HuH-7.5 (cell line): ENCODE results near the gene MRGPRF.
"Not testable (repeated sequence)": the region's sequence is repeated elsewhere in the genome, so short reads cannot be mapped to it uniquely, and the experiment has no call there.

Source experiments
- DNase-seq: peaks from one replicate; pipeline ENCODE4 v3.0.0; 2011; ENCODE audit warnings: low spot score

Gene MRGPRF

DNA sequence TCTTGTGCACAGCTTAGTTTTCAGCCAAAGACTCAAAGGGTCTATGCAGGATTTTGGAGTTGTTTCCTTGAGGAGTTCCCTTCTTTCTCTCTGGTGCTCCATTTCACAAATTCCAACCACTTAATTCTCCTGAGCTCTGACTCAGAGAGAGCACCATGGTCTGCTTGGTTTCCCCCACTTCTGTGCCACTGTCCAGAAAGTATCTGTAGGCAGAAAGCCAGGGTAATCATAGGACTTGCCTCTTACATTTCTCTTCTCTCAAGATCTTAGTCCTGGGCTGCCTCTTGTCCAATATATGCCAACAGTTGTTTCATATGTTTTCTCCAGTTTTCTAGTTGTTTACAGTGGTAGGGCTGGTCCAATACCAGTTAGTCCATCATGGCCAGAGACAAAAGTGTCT, 25.8 kb downstream of the MRGPRF start:
- no peak for DNase-seq

DNA sequence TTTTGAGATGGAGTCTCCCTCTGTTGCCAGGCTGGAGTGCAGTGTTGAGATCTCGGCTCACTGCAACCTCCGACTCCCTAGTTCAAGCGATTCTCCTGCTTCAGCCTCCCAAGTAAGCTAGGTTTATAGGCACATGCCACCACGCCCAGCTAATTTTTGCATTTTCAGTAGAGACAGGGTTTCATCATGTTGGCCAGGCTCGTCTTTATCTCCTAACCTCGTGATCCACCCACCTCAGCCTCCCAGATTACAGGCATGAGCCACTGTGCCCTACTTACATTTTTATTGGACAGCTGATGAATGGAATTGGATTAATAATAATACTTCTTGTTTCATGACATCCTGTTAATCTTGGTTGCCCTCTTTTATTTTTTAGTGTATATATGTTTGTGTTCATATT, 29.2 kb downstream of the MRGPRF start:
- no peak for DNase-seq

DNA sequence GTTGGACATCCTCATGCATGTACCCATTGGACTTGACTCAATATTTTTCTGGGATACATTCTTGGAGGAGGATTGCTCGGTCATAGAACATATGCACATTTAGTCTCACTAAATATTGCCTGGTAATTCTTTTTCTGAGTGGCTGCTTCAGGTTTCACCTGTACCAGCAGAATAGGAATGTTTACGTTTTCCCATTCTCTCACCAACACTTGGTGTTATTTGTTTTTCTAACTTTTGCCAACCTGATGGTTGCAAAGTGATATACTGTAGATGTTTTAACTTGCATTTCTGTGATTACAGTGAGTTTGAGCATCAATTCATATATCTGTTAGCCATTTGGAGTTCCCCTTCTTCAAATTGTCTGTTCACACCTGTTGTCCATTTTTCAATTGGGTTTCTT, 30.9 kb downstream of the MRGPRF start:
- no peak for DNase-seq

DNA sequence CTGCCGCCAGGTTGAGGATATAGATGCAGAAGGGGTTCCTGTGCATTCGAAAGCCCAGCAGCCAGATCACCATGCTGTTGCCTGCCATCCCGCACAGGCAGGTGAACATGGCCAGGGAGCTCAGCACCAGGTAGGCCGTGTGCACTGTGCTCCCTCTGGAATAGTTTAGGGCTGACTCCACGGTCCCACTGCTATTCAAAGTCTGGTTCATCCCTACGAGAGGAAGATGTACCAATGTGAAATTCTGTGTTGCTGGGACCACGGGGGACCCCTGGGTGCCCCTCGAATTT, 32.3 kb downstream of the MRGPRF start, which contains the start of gene MRGPRD:
Gene MRGPRD, minus strand, starts transcription at position 211 of the 290 bp plus-strand sequence. Its CDS starts 0 bp downstream, at position 211.
- no peak for DNase-seq

DNA sequence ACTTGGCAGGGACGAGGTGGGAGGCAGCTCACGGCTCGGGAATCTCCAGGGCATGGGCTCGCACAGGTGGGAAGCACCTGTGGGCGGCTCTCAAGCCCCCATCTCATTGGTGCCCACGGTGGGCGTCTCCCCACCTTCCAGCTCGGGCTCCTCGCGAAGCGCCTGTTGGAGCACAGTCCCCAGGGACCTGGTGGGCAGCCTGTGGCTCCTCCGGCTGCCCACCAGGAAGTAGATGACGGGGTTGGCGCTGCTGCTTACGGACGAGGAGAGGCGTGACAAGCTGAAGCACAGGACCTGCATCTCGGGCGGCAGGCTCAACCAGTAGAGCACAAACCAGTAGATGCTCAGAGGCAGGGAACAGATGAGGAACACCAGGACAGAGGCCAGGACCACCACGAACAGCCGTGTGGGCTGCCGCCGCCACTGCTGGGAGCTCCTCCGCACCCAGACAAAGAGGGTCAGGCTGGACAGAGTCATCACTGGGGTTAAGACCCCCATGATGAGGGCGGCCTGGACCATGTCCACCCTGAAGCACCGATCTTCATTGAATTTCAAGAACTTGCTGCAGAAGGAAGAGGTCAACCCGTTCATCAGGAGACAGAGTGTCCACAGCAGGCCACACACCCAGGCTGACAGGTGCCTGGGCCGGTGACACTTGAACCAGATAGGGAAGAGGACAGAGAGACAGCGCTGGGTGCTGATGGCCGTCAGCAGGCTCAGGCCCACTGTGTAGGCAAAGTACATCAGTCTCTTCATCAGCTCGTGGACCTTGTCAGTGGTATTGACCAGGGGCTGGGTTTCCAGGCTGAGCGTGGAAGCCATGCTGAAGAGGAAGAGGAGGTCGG, 32.9 kb downstream of the MRGPRF start:
- DNase-seq: no peak

DNA sequence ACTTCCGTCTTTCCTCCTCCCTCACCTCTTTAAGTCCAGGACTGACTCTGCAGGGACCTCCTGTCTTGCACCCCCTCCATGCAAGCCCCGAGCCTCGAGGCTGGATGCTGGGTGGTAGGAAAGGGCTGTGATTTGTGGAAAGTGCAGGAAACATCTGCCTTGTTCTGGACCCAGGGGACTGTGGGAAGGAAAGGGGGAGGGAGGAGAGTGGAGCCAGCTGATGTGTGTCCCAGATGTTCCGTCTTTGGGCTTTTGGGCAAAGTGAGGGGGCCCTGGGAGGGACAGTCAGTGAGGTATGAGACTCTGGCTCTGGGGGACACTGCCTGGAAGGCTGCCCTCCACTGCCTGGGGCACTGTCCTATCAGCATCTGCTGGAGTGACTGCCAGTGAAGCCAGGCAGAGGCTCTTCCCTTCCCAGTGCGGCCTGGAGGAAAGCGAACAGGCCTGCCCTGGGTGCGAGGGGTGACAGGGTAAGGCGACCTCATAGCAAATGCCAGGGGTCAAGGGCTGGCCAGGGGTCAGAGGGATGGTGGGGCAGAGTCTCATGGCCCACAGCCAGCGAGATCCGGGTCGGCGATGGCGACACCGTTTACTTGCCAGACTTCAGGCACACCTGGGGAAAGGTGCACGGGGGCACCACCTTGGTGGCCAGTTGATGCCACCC, 34.0 kb downstream of the MRGPRF start:
- DNase-seq: no peak

DNA sequence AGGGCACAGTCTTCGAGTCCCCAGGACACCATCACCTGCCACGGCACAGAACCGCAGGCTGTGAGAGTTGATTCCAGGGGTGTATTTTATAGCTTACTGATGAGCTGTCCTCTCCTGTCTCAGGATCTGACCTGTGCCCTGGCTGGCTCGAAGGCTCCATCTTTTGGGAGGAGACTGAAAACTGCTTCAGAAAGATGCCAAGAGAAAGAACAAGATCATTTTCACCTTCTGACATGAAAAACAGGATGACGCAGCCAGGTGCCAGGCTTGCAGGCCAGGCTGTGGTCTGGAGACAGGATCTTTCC, 34.5 kb downstream of the MRGPRF start:
- no peak for DNase-seq

DNA sequence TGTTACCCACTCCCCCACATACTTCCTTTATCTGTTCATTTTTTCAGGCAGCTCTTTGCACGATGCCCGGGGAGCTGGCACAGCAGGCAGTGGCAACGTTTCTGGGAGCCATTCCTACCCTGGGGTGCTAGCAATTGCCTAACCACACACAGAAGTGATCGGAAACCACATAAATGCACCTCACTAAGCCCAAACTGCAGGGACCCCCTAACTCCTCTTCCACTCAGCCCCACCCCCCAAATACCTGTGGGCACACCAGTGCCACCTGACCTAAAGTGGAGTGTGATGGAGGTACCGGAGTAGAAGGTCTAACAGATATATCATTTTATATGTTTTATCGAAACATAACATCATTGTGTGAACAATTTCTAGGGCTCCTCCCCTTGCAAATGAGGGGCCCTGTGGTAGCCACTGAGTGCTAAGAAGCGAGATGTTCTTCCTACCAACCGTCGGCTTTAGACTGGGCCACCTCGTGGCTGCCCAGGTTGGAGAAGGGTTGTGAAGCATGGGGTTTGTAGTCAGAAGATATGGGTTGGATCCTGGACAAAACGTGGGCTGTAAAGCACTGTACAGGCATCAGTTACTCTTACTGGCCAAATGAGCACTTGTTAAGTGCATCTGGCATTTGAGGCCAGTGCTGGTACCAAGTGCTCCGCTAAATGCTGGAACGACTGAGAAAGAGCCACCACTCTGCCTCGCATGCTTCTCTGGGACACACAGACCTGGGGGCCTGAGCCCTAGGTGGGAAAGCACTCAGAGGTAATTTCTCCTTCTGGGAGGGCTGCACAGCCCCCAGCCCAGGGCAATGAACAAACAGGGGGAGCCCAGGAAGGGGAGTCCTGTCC, 35.0 kb downstream of the MRGPRF start:
- no peak for DNase-seq

DNA sequence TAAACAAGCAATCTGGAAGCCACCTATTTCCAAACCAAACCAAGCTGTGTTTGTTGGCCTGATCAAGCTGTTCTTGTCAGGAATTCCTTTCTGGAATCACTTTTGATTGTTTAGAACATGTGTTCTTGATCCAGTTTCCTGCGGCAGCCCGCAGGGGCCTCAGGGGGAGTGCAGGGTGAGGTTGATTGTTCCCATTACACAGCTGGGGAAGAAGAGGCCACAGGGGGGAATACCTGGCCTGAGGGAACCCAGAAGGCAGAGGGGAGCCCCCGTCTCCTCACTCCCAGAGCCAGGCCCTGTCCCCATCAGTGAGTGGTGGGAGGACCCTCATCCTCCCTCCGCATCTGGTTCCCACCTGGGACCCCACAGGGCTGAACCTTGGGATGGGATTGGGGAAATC, 36.5 kb downstream of the MRGPRF start:
- DNase-seq: no peak

DNA sequence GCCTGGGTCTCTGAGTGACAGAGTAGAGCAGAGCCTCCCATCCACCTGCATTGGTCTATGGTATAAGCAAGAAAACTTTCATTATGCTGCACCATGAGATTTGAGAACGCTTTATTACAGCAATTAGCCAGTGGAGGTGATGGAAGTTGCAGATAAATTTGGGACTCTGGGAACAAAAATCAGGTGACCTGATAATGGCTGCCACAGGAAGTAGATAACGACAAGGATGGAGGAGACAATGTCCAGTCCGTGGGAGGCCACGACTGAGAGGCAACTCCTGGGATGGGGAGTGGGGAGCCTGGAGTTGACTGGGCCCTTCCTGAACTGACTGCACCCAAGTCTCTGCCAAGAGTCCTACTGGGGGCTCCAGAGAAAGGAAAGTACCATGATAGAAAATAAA, 37.0 kb downstream of the MRGPRF start:
- no peak for DNase-seq

DNA sequence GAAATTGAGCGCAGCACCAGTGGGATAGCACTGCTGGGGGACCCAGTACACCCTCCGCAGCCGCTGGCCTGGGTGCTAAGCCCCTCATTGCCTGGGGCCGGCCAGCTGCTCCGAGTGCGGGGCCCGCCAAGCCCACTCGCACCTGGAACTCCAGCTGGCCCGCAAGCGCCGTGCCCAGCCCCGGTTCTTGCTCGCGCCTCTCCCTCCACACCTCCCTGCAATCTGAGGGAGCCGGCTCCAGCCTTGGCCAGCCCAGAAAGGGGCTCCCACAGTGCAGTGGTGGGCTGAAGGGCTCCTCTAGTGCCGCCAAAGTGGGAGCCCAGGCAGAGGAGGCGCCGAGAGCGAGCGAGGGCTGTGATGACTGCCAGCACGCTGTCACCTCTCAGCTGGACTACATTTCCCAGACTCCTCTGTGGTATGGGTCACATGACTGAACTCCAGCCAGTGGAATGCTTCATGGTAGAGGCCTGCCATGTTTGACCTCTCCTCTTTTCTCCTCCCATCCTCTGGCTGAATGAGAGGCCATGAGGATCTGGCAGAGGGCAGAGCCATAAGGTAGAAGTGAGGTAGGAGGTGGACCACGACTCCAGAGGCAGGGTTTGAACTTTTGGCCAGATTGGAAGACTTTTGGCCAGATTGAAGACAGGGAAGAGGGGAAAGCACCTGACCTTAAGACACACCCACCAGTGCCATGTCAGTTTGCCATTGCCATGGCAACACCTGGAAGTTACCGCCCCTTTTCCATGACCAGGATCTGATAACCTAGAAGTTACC, 38.4 kb downstream of the MRGPRF start:
- no peak for DNase-seq

DNA sequence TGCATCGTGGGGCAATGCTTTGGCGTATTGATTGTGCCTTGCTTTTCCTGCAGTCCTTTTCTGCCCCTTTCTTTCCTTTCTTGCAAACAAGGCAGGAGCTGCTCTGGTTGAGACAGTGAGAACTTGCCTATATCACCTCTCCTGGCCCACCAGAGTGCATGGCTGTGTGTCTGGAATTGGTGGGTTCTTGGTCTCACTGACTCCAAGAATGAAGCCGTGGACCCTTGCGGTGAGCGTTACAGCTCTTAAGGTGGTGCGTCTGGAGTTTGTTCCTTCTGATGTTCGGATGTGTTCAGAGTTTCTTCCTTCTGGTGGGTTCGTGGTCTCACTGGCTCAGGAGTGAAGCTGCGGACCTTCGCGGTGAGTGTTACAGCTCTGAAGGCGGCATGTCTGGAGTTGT, 39.3 kb downstream of the MRGPRF start:
- not testable (repeated sequence) for DNase-seq

DNA sequence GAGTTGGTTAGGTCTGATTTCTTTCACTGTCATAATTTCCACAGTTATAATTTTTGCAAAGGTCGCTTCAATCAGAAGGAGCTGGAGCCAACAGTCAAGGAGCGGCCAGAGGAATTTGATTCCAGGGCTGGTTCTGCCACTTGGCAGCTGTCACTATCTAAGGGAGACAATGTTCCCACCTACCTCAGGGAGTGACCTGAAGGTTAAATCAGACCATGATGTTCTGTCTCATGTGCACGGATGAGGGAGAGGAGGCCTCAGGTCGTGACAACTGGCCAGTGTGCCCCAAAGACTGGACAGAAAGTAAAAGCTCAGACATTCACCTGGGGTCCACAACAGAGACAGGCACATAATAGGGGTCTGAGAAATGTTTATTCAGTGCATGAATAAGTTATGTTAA, 39.8 kb downstream of the MRGPRF start:
- DNase-seq: no peak

DNA sequence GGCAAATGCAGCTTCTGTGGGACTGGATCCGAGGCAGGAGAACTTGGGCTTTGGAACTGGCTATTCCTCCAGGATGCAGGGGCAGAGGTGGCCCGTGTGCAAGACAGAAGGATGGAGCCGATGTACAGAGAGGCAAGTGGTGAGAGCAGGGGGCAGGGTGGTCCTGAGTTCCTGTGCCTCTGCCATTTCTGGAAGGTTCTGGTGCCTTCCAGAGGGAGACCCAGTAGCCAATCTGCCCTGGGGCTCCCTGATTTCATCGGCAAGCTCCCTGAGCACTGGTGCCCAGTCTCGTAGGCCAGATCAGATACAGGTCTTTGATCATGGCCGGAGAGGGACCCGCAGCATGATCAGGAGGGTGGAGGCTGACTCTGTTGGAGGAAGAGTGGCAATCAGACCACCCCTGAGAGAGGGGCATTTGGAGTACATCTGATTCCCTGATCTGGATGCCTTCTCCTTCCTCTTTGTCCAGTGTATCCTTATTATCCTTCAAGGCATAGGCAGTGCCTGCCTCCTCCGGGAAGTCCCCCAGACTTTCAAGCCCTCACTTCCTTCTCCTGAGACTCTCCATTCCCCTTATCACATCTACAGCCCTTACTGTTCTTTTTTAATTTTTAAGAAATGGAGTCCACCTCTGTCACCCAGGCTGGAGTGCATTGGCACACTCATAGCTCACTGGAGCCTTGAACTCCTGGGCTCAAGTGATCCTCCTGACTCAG, 42.0 kb downstream of the MRGPRF start:
- DNase-seq: no peak

DNA sequence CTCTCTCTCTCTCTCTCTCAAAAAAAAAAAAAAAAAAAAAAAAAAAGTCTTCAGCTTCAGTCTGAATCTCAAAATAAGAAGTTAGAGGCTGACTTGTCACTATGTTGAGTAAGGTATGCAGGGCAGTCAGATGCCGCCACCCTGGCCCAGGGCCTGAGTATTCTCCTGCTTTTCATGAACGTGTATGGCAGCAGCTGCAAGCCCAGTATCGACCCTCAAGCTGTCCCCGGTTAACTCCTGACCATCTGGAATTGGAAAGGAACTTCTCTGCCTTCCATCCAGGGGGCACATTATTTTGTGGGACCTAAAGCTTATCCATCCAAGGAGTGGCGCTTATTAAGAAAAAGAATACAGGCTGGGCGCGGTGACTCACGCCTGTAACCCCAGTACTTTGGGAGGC, 43.7 kb downstream of the MRGPRF start:
- no peak for DNase-seq

DNA sequence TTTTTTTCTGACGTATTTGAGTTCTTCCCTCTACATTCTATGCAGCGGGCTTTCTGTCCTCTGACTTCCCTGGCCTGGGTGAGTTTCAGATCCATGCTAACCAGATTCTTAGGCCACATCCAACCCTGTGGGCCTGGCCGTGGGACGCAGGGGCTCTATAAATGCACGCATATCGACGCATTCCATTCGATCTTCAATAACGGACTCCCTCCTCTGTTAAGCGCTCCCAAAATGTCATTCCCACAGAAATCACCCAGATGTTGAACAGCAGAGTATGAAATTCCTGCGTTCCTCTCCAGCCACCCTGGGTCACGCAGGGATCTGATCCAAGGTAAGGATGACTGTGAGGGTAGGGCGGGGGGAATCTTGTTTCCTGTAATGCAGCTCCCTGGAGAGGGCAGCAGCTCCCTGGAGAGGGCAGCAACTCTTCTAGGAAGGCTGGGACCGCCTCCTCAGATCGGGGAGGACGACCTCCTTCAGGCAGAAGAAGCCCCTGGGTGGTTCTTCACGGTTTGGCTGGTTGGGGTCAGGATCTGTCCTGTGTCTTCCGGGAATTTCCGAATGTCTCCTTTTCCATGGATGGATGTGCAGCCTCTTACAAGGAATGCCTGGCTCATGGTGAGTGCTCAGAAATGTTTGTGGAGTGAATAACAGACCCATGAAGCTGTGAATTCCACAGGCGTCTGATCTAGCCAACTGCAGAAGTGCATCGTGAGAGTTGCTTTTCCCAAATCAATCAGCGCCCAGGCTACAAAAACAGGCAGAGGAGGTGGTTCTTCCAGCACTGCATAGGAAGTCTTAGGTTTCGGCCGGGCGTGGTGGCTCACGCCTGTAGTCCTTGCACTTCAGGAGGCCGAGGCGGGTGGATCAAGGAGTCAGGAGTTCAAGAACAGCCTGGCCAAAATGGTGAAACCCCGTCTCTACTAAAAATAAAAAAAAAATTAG, 44.5 kb downstream of the MRGPRF start:
- DNase-seq: no peak

DNA sequence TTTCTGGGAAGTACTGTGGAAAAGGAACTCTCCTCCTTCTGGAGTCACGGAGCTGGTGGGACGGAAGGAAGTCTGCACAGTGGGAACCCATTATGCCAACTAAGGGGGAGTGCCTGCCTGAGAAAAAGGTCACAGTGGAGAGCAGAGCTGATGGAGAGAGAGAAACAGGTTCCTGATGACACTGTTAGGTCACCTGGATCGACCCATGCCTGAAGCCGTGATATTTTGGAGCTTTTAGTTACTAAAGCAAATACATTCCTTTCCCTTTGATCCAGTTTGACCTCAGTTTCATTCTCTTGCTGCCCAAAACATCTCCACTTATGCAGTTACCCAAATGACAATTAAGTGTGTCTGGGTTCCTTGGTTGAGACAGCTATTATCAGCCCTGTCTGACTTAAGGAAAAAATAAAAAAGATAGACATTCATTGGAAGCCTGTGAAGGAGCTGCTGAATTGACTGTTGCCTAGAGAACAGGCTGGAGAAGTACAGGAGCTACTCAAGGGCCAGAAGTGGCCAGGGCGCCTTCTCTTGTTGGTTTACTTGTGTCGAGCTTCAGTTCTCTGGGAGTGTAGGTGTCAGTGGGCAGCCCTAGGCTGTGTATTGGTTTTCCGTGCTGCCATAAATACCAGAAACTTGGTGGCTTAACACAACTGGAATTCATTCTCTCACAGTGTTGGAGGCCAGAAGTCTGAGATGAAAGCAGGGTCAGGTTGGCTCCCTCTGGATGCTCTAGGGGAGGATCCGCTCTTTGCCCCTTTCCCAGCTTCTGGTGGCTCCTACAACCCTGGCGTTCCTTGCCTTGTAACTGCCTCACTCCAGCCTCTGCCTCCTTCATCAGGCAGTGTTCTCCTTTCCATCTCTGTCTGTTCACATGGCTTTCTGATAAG, 45.9 kb downstream of the MRGPRF start:
- no peak for DNase-seq

DNA sequence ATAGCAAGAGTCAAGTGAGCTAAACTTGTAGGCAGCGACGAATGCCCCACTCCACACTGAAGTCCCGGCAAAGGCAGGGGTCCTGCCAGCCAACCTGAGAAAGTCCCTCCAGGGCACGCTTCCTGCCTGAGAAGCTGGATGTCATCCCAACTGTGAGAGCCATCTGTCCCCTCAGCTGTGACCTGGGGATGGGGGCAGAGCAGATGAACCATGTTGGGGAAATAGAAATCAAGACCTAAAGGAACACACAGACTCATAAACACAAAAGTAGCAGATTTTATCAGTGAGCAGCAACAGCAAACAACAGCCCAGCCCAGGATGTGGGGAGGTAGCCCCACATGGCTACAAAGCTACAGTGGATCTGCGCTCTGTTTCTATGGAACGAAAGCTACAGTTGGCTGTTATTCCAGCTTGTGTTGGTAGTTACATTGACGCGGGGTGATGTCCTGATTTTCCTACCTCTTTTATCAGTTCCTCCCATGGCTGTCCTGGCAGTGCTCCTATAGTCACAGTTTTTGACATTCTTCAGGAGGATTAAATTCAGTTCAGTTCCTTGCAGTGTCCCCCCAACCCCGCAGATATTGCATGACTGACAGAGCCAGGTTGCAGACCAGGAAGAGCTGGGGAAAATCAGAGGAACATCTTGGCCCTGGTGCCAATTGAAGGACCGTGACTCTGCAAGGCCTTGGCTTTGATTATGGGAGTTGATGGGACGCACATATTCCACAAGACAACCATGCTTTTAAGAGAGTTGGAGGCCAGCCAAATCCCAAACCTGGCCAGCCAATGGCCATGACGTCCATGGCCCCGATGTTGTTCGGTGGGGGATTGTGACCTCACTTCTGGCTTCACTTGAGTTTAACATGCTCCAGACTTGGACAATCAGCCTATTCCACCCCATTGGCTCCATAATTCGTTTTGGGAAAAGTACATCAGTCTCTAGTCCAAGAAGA, 46.9 kb downstream of the MRGPRF start:
- no peak for DNase-seq
